Neural progenitor cell (in vitro differentiated cells): ENCODE results near the gene SLC22A1.

Source experiments
- CTCF ChIP-seq: fragments of 200-600 bp; sonication (generic); IDR thresholded peaks from 2 replicates; pipeline ENCODE4 v1.5.1; 2017; ENCODE audit warnings: antibody characterized with exemption, mild to moderate bottlenecking
- EZH2 ChIP-seq: fragments of 200-600 bp; sonication (generic); IDR thresholded peaks from 2 replicates; pipeline ENCODE4 v1.6.1; 2017; ENCODE audit warnings: antibody characterized with exemption, mild to moderate bottlenecking, moderate library complexity

GRCh38 chr6:160077024-160077423 is 44.6 kb upstream of the SLC22A1 start:
- TF ChIP-seq CTCF: no peak
- TF ChIP-seq EZH2: no peak
